Heart left ventricle (tissue), 16 donors: ENCODE measurements around the gene DNM2. TPM values are rescaled to one million over a fixed set of nuclear protein-coding genes. Genes with fewer than 3 reads are reported as not detected.
A peak's percentile ranks its signal among the peaks of the same experiment; 100 is the strongest.
"Not testable (repeated sequence)": the region's sequence is repeated elsewhere in the genome, so short reads cannot be mapped to it uniquely, and the experiment has no call there.

ENCODE experiments used
- ATAC-seq, 4 donors: fragments of 200-7000 bp; cut with Tn5 transposase; one replicate each; pipeline ENCODE4 v1.9.1; 2020 to 2022; ENCODE audit warnings: moderate library complexity in 4 of 4, mild to moderate bottlenecking in 3 of 4, moderate number of reproducible peaks in 1 of 4
- DNase-seq, 5 donors: peaks; one replicate each; pipeline ENCODE4 v3.0.0-alpha.2; 2020
- H3K27ac ChIP-seq, 12 donors: fragments of 200-600 bp; sonication (generic) in 4 of 12; one replicate each; pipeline versions ENCODE4 v1.5.0 to v1.8.0; 2016 to 2022; ENCODE audit warnings: mild to moderate bottlenecking in 2 of 12
- H3K27me3 ChIP-seq, 9 donors: fragments of 200-600 bp; sonication (generic) in 2 of 9; one replicate each; pipeline versions ENCODE4 v1.5.1 to v1.8.0; 2016 to 2022; ENCODE audit warnings: mild to moderate bottlenecking in 3 of 9
- H3K36me3 ChIP-seq, 9 donors: fragments of 200-600 bp; sonication (generic) in 2 of 9; one replicate each; pipeline versions ENCODE4 v1.5.0 to v1.8.0; 2018 to 2022; ENCODE audit warnings: mild to moderate bottlenecking in 2 of 9
- H3K4me1 ChIP-seq, 12 donors: fragments of 200-600 bp; sonication (generic) in 4 of 12; one replicate each; pipeline versions ENCODE4 v1.5.0 to v1.8.0; 2016 to 2022; ENCODE audit warnings: mild to moderate bottlenecking in 3 of 12
- H3K4me3 ChIP-seq, 12 donors: fragments of 200-600 bp; sonication (generic) in 4 of 12; one replicate each; pipeline versions ENCODE4 v1.5.0 to v1.8.0; 2017 to 2022; ENCODE audit warnings: mild to moderate bottlenecking in 9 of 12, moderate library complexity in 4 of 12
- H3K9me3 ChIP-seq, 12 donors: fragments of 200-600 bp; sonication (generic) in 4 of 12; one replicate each; pipeline versions ENCODE4 v1.5.0 to v1.8.0; 2016 to 2022; ENCODE audit warnings: mild to moderate bottlenecking in 1 of 12
- CTCF ChIP-seq, 12 donors: fragments of 200-600 bp; sonication (generic) in 4 of 12; IDR thresholded peaks; one replicate each; pipeline versions ENCODE4 v1.5.0 to v1.8.0; 2018 to 2022; ENCODE audit warnings: antibody characterized with exemption in 12 of 12, mild to moderate bottlenecking in 5 of 12
- POLR2A ChIP-seq, 2 donors: fragments of 450-650 bp; IDR thresholded peaks; one replicate each; pipeline ENCODE4 v1.6.1; 2017; ENCODE audit warnings: antibody characterized with exemption in 2 of 2, mild to moderate bottlenecking in 2 of 2, moderate library complexity in 2 of 2
- WGBS, 4 donors: extraction: QIAGEN DNeasy Blood & Tissue Kit in 2 of 4; methylation state at CpG; one replicate each; pipeline versions ENCODE4 v1.1.5 to v1.1.7; 2013 to 2018; 5-methylcytosine and 5-hydroxymethylcytosine counted together
- intact Hi-C, 10 donors: fragments of 100-400 bp; cut with DNase I; formaldehyde crosslinking; loops; one replicate each; pipeline versions ENCODE4 v1.11.1 to v1.14.2; 2022
- polyA plus RNA-seq, 2 donors: library from polyadenylated mRNA; stranded (reverse); fragments of 200-250 nt; gene quantifications; one replicate each; pipeline ENCODE4 v1.2.3, GENCODE V29; 2013
- total RNA-seq, 9 donors: library from RNA; depleted of rRNA in 2 of 9; stranded (reverse); fragments of >200 nt in 2 of 9; fragmentation: NEBNext Ultra II Directional in 3 of 9; extraction: Animal tissue kit (Norgen Biotek cat#: 25700) in 3 of 9; gene quantifications; one replicate each; pipeline versions ENCODE4 v1.1.0 to v1.2.4, GENCODE V29; 2016 to 2023
- donor health status: ischemic (EF 13 %, LVEDD 7.1; RV severe dilation, severe dysfunction).
- donor health status: healthy with polysubstance abuse.
- donor health status: DM: no; HTN: yes; CAD: no.
- donor health status: DM: no; HTN: no; CAD: no.
- donor health status: ischemic (EF 25% LVEDD 6.9; RV normal size, moderate dysfunction).
- donor health status: ischemic (EF 25% LVEDD 5.7; RV mildly dilated, moderate dysfunction).
- donor health status: healthy.
- donor health status: DM: yes; HTN: yes; CAD: no.
- donor health status: ischemic (EF 35%, LVEDD 5.7; RV mildly dilated, moderate dysfunction).
- donor health status: nonischemic (EF 11% LVEDD 7.7; RV severe dilation, severe dysfunction).
- donor health status: DM: yes; HTN: yes; CAD: no.
- donor health status: PGD.
- donor health status: ischemic (EF 29% LVEDD 5.4; RV normal size, mild dysfunction).
- donor health status: nonischemic (EF 23%, LVEDD 6.1; RV moderate dilation, normal function).

The DNM2 gene
- total and polyA plus RNA-seq, 11 donors = 98.9 to 204 (median 131) TPM

- TF ChIP-seq POLR2A (IDR thresholded peaks at IDR 0.05) (no peak), CTCF (IDR thresholded peaks at IDR 0.05) (no peak)
- no peaks in the 10 kb centered on the region for H3K9me3 ChIP-seq
- H3K4me1 ChIP-seq = peaks cover 24 to 90% (median 56%) of the 10 kb centered on the region in 12 donors
- intact Hi-C loops = loop anchor here in 1 of 10 donors (5.0 kb wide), 1 partner anchor 36 kb away; the partner anchor contains the start of gene DNM2
- H3K4me3 ChIP-seq = no peak overlapping the region
- peak overlapping the region; percentile 73 to 94 (median 87) for H3K27ac ChIP-seq
- no peaks in the 10 kb centered on the region for H3K27me3 ChIP-seq
- H3K36me3 ChIP-seq = peaks cover 0 to 4% (median 0%) of the 10 kb centered on the region in 9 donors
- no peak for DNase-seq
- no peak for ATAC-seq
- WGBS, 4 donors = 79 to 85% (median 82%) methylated on average over 10 of the region's 10 CpGs
Observed at GRCh38 chr19:10752913-10753704, 35.2 kb downstream of the DNM2 start.

GRCh38 chr19:10756371-10756770 lies 38.5 kb downstream of the DNM2 start:
- WGBS, 4 donors = 81 to 85% (median 83%) methylated on average over 10 of the region's 10 CpGs
- TF ChIP-seq CTCF (IDR thresholded peaks at IDR 0.05) (no peak), POLR2A (IDR thresholded peaks at IDR 0.05) (no peak)
- Histone ChIP-seq H3K4me1 (peaks cover 10 to 86% (median 42%) of the 10 kb centered on the region in 12 donors), H3K9me3 (no peaks in the 10 kb centered on the region), H3K27me3 (no peaks in the 10 kb centered on the region), H3K4me3 (no peak overlapping the region), H3K27ac (peak overlapping the region in 3 of 12 donors; percentile 34 to 42 (median 41)), H3K36me3 (peaks cover 0 to 14% (median 11%) of the 10 kb centered on the region in 9 donors)
- ATAC-seq = no peak
- intact Hi-C loops = no loop called here
- DNase-seq = peak in 1 of 5 donors; percentile 33

GRCh38 chr19:10756791-10757190 lies 38.9 kb downstream of the DNM2 start:
- TF ChIP-seq CTCF (IDR thresholded peaks at IDR 0.05) (no peak), POLR2A (IDR thresholded peaks at IDR 0.05) (no peak)
- Histone ChIP-seq H3K9me3 (no peaks in the 10 kb centered on the region), H3K4me3 (no peak overlapping the region), H3K27ac (peak overlapping the region in 3 of 12 donors; percentile 34 to 72 (median 41)), H3K27me3 (no peaks in the 10 kb centered on the region), H3K36me3 (peaks cover 0 to 18% (median 15%) of the 10 kb centered on the region in 9 donors), H3K4me1 (peaks cover 10 to 86% (median 42%) of the 10 kb centered on the region in 12 donors)
- intact Hi-C loops = no loop called here
- DNase-seq = peak in 1 of 5 donors; percentile 12
- 95 to 97% (median 96%) methylated on average over 7 of the region's 7 CpGs for WGBS, 4 donors
- no peak for ATAC-seq

GRCh38 chr19:10758050-10758449 lies 40.2 kb downstream of the DNM2 start:
- WGBS, 4 donors = 69 to 80% (median 71%) methylated on average over 1 of the region's 1 CpG
- H3K4me3 ChIP-seq, DNase-seq, H3K27me3 ChIP-seq, intact Hi-C loops, ATAC-seq, H3K9me3 ChIP-seq: not testable (repeated sequence)
- H3K36me3 ChIP-seq = peaks cover 0 to 26% (median 17%) of the 10 kb centered on the region in 9 donors
- peaks cover 11 to 86% (median 43%) of the 10 kb centered on the region in 12 donors for H3K4me1 ChIP-seq
- peak overlapping the region in 5 of 12 donors; percentile 34 to 72 (median 41) for H3K27ac ChIP-seq
